IMR-90 (cell line): ENCODE measurements around the gene CD79B. TPM values are rescaled to one million over a fixed set of nuclear protein-coding genes. Genes with fewer than 3 reads are reported as not detected.
"Not testable (repeated sequence)": the region's sequence is repeated elsewhere in the genome, so short reads cannot be mapped to it uniquely, and the experiment has no call there.

Experiments used
- ATAC-seq: fragments of 200-7000 bp; cut with Tn5 transposase; 2 replicates; pipeline ENCODE4 v1.9.1; 2020; ENCODE audit warnings: low read depth, mild to moderate bottlenecking, moderate library complexity
- BruUV-seq: library from RNA; stranded (reverse); fragments of 400-500 nt; replicated peaks from 2 replicates; lab custom pipeline; 2021; lab: Mats Ljungman, UMichigan
- CTCF ChIA-PET: fragments of 300-600 bp; formaldehyde crosslinking; extraction: SDS; loops from one replicate; lab custom pipeline; 2021; ENCODE audit warnings: antibody characterized with exemption; lab: Yijun Ruan, JAX
- POLR2A ChIA-PET: fragments of 300-600 bp; sonication (Branson Sonifier 250); formaldehyde crosslinking; loops from one replicate; lab custom pipeline; 2022; ENCODE audit warnings: antibody characterized with exemption; ENCODE audit not compliant: unreplicated experiment; lab: Charles Lee
- DNase-seq: peaks from one replicate; pipeline ENCODE4 v3.0.0; 2013
- H2AFZ ChIP-seq: replicated peaks from 2 replicates; pipeline ENCODE3; 2013; ENCODE audit warnings: low read length, mild to moderate bottlenecking; ENCODE audit not compliant: poor library complexity
- H2AK5ac ChIP-seq: 2 replicates; pipeline ENCODE4 v1.6.1; 2013; ENCODE audit warnings: low read depth, low read length, inconsistent platforms
- H2AK9ac ChIP-seq: replicated peaks from 2 replicates; pipeline ENCODE3; 2013; ENCODE audit warnings: mild to moderate bottlenecking, low read depth, low read length, moderate library complexity; ENCODE audit not compliant: poor library complexity
- H2BK120ac ChIP-seq: 2 replicates; pipeline ENCODE4 v1.6.1; 2013; ENCODE audit warnings: low read depth, low read length, inconsistent platforms
- H2BK15ac ChIP-seq: 3 replicates; pipeline ENCODE4 v1.6.1; 2013; ENCODE audit warnings: low read depth, low read length, inconsistent platforms
- H2BK20ac ChIP-seq: 2 replicates; pipeline ENCODE4 v1.6.1; 2013; ENCODE audit warnings: low read depth, mild to moderate bottlenecking, inconsistent platforms, low read length, moderate library complexity
- H2BK5ac ChIP-seq: 2 replicates; pipeline ENCODE4 v1.6.1; 2013; ENCODE audit warnings: mild to moderate bottlenecking, low read depth, low read length, inconsistent platforms; ENCODE audit not compliant: poor library complexity, severe bottlenecking
- H3K14ac ChIP-seq: replicated peaks from 2 replicates; pipeline ENCODE4 v1.6.1; 2013; ENCODE audit warnings: low read depth, low read length, inconsistent platforms
- H3K18ac ChIP-seq: 2 replicates; pipeline ENCODE4 v1.6.1; 2013; ENCODE audit warnings: low read depth, low read length, control low read depth
- H3K23ac ChIP-seq: 2 replicates; pipeline ENCODE4 v1.6.1; 2013; ENCODE audit warnings: low read depth, low read length, inconsistent platforms
- H3K27ac ChIP-seq: 2 replicates; pipeline ENCODE4 v1.5.1; 2013; ENCODE audit warnings: mild to moderate bottlenecking, control low read depth, low read length; ENCODE audit not compliant: insufficient read depth
- H3K27me3 ChIP-seq: 2 replicates; pipeline ENCODE4 v1.6.1; 2013; ENCODE audit warnings: low read length; ENCODE audit not compliant: control insufficient read depth, insufficient read depth
- H3K36me3 ChIP-seq: 2 replicates; pipeline ENCODE4 v1.6.1; 2013; ENCODE audit warnings: low read length, mixed read lengths; ENCODE audit not compliant: control insufficient read depth, insufficient read depth
- H3K4ac ChIP-seq: 2 replicates; pipeline ENCODE4 v1.6.1; 2013; ENCODE audit warnings: low read depth, low read length, inconsistent platforms
- H3K4me1 ChIP-seq: 2 replicates; pipeline ENCODE4 v1.6.1; 2013; ENCODE audit warnings: low read length, mixed read lengths; ENCODE audit not compliant: control insufficient read depth, insufficient read depth
- H3K4me2 ChIP-seq: 2 replicates; pipeline ENCODE4 v1.6.1; 2013; ENCODE audit warnings: low read depth, mild to moderate bottlenecking, control low read depth, low read length, moderate library complexity
- H3K4me3 ChIP-seq: 2 replicates; pipeline ENCODE4 v1.5.1; 2013; ENCODE audit warnings: low read depth, mild to moderate bottlenecking, control low read depth, low read length, moderate library complexity; ENCODE audit not compliant: insufficient read depth
- H3K56ac ChIP-seq: 2 replicates; pipeline ENCODE4 v1.6.1; 2013; ENCODE audit warnings: low read length, inconsistent platforms; ENCODE audit not compliant: insufficient read depth; ENCODE audit errors: extremely low read depth
- H3K79me1 ChIP-seq, 2 experiments: 2 replicates each; pipeline ENCODE4 v1.6.1; 2013; ENCODE audit warnings: low read length in 2 of 2, inconsistent platforms in 1 of 2, low read depth in 1 of 2
- H3K9ac ChIP-seq: 2 replicates; pipeline ENCODE4 v1.6.1; 2013; ENCODE audit warnings: low read depth, low read length, control low read depth
- H3K9me1 ChIP-seq: 2 replicates; pipeline ENCODE4 v1.6.1; 2013; ENCODE audit warnings: low read length, inconsistent platforms; ENCODE audit not compliant: insufficient read depth
- H3K9me3 ChIP-seq: 2 replicates; pipeline ENCODE4 v1.6.1; 2013; ENCODE audit warnings: low read length; ENCODE audit not compliant: control insufficient read depth, insufficient read depth
- H4K20me1 ChIP-seq: 2 replicates; pipeline ENCODE4 v1.6.1; 2013; ENCODE audit warnings: low read length, inconsistent platforms; ENCODE audit not compliant: insufficient read depth
- H4K5ac ChIP-seq: 2 replicates; pipeline ENCODE4 v1.6.1; 2013; ENCODE audit warnings: mild to moderate bottlenecking, low read depth, low read length, control low read depth
- H4K8ac ChIP-seq, 2 experiments: 2 replicates each; pipeline ENCODE4 v1.6.1; 2013; ENCODE audit warnings: low read depth in 2 of 2, low read length in 2 of 2, control low read depth in 1 of 2, inconsistent platforms in 1 of 2
- H4K91ac ChIP-seq: 2 replicates; pipeline ENCODE4 v1.6.1; 2013; ENCODE audit warnings: low read depth, low read length, inconsistent platforms; ENCODE audit not compliant: insufficient read depth
- WGBS, 2 experiments: methylation state at CpG; one replicate each; pipeline versions ENCODE4 v1.1.5 to v1.1.7; 2013; ENCODE audit warnings: missing lambda C conversion rate in 2 of 2; ENCODE audit not compliant: insufficient read length in 1 of 2; ENCODE audit errors: extremely low coverage in 2 of 2; 5-methylcytosine and 5-hydroxymethylcytosine counted together
- dilution Hi-C: fragments of 300-500 bp; cut with HindIII; formaldehyde crosslinking; loops from one replicate; pipeline ENCODE4 v1.14.3; 2018; ENCODE audit warnings: low sequenced_read_pairs; ENCODE audit not compliant: unreplicated experiment
- in situ Hi-C: fragments of 300-500 bp; cut with MboI; formaldehyde crosslinking; loops from 3 replicates; pipeline ENCODE4 v1.14.3; 2019; ENCODE audit warnings: low sequenced_read_pairs, inconsistent platforms, mixed read lengths
- intact Hi-C: fragments of 100-400 bp; cut with micrococcal nuclease; formaldehyde crosslinking; loops from 2 replicates; pipeline ENCODE4 v1.10.0; 2022
- polyA plus RNA-seq, 3 experiments: library from polyadenylated mRNA; depleted of rRNA; stranded (reverse); fragments of >200 nt; gene quantifications; 2 replicates each; pipeline ENCODE4 v1.2.3, GENCODE V29; 2012; ENCODE audit warnings: low replicate concordance in 1 of 3
- total RNA-seq: library from RNA; depleted of rRNA; stranded (reverse); fragments of >200 nt; gene quantifications from 2 replicates; pipeline ENCODE4 v1.2.3, GENCODE V29; 2012
- TF ChIP-seq, protein P1 (sequence below): conservative IDR thresholded peaks from 2 replicates; pipeline ENCODE4 v1.5.1; 2012; ENCODE audit warnings: mild to moderate bottlenecking, low read depth, low read length, improper control_type of control experiment

Gene CD79B
- total and polyA plus RNA-seq, 2 of the 4 experiments (the other 2 are of a cell fraction), result not detected

DNA sequence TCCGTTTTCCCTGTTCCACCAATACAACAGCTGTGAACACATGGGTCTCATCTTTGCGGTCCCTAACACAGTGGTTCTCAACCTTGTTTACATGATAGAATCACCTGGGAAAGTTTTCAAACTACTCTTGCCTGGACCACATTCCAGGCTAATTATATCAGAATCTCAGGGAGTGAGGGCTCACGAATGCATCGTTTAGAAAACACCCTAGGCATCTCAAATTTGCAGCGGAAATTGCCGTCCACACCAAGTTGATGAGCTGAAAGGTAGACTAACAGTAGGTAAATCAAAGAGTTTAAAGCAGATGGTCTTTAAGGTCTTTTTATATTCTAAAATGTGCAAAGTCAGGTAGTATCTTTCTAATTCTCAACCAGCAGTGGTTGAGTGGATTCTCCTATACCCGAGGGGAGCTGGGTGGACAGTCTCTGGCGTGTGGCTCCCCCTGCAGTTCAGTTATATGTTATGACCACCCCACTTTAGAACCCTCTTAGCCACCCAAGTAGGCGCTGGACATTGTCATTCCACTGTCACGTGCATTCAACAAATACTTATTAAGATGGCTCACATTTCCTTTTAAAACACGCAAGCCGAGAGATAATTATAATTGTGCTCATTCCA is 24.9 kb downstream of the CD79B start:
- H3K9ac ChIP-seq, H4K8ac ChIP-seq, H3K4ac ChIP-seq, H3K18ac ChIP-seq, H4K5ac ChIP-seq, H3K27ac ChIP-seq, H2BK120ac ChIP-seq, H2AK5ac ChIP-seq, H3K56ac ChIP-seq, H3K4me1 ChIP-seq, H3K79me1 ChIP-seq, H3K36me3 ChIP-seq, H3K9me3 ChIP-seq, H3K23ac ChIP-seq, intact Hi-C loops, in situ Hi-C loops, H3K14ac ChIP-seq, H4K20me1 ChIP-seq, BruUV-seq, POLR2A ChIA-PET, H2AFZ ChIP-seq, H4K91ac ChIP-seq, H2AK9ac ChIP-seq, H2BK5ac ChIP-seq, H2BK15ac ChIP-seq, dilution Hi-C loops, H3K4me3 ChIP-seq, H3K9me1 ChIP-seq, H2BK20ac ChIP-seq, H3K4me2 ChIP-seq: not testable (repeated sequence)
- DNase-seq (peak; percentile 8), ATAC-seq (peak; percentile 81)
- CTCF ChIA-PET, result interaction anchor here (0.8 kb wide), 1 partner anchor 38 kb away, joined by 3 read pairs; no protein-coding TSS in a partner anchor
- no CpG with 5 or more reads among the region's 12 CpGs for WGBS, 2 experiments
- TF ChIP-seq, protein P1, sequence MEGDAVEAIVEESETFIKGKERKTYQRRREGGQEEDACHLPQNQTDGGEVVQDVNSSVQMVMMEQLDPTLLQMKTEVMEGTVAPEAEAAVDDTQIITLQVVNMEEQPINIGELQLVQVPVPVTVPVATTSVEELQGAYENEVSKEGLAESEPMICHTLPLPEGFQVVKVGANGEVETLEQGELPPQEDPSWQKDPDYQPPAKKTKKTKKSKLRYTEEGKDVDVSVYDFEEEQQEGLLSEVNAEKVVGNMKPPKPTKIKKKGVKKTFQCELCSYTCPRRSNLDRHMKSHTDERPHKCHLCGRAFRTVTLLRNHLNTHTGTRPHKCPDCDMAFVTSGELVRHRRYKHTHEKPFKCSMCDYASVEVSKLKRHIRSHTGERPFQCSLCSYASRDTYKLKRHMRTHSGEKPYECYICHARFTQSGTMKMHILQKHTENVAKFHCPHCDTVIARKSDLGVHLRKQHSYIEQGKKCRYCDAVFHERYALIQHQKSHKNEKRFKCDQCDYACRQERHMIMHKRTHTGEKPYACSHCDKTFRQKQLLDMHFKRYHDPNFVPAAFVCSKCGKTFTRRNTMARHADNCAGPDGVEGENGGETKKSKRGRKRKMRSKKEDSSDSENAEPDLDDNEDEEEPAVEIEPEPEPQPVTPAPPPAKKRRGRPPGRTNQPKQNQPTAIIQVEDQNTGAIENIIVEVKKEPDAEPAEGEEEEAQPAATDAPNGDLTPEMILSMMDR, result peak; percentile 25; the same call in 1 of the 2 replicates
- H3K27me3 ChIP-seq, result peaks cover 44% of the 10 kb centered on the region

DNA sequence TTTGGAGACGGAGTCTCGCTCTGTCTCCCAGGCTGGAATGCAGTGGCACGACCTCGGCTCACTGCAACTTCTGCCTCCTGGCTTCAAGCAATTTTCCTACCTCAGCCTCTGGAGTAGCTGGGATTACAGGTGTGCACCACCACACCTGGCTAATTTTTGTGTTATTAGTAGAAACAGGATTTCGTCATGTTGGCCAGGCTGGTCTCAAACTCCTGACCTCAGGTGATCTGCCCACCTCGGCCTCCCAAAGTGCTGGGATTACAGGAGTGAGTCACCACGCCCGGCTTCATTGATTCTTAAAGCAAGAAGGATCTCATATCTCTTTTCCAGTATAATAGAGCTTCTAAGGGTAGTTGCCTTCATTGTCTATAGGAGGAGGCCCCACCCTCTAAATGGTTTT is 27.3 kb downstream of the CD79B start:
- H2AK9ac ChIP-seq, H4K91ac ChIP-seq, H3K14ac ChIP-seq, H3K56ac ChIP-seq, H3K23ac ChIP-seq, intact Hi-C loops, H4K8ac ChIP-seq, H2BK120ac ChIP-seq, H2BK5ac ChIP-seq, H3K4me1 ChIP-seq, H3K4me2 ChIP-seq, POLR2A ChIA-PET, H3K4me3 ChIP-seq, H3K9ac ChIP-seq, H3K18ac ChIP-seq, H4K20me1 ChIP-seq, ATAC-seq, H3K27ac ChIP-seq, H2BK15ac ChIP-seq, in situ Hi-C loops, H2BK20ac ChIP-seq, H3K9me3 ChIP-seq, H3K79me1 ChIP-seq, H2AFZ ChIP-seq, H4K5ac ChIP-seq, H3K36me3 ChIP-seq, H3K9me1 ChIP-seq, dilution Hi-C loops, DNase-seq, H3K4ac ChIP-seq, BruUV-seq, H2AK5ac ChIP-seq: not testable (repeated sequence)
- no CpG with 5 or more reads among the region's 8 CpGs for WGBS, 2 experiments
- H3K27me3 ChIP-seq, result peaks cover 36% of the 10 kb centered on the region
- CTCF ChIA-PET, result interaction anchor here (0.6 kb wide), 1 partner anchor 409 kb away, joined by 3 read pairs; no protein-coding TSS in a partner anchor
